ENCODE results near the gene MARK3.

- TF ChIP-seq POLR2AphosphoS5 (IDR thresholded peaks at IDR 0.05; ENCODE audit: low read depth) (no peak), CTCF (IDR thresholded peaks at IDR 0.05; ENCODE audit: insufficient read depth, low read length) (no peak)
Measured at GRCh38 chr14:103517174-103517566, 132.0 kb downstream of the MARK3 start.

Measured in HL-60 (cell line).